ENCODE data around the gene ST7. TPM values are rescaled to one million over a fixed set of nuclear protein-coding genes. Genes with fewer than 3 reads are reported as not detected.

The ST7 gene
- total and polyA plus RNA-seq, 2 experiments from 2014 or later, result 9.9 to 18.3 TPM

- no peak for TF ChIP-seq ZNF462 (CRISPR knock-in tag; IDR thresholded peaks at IDR 0.05)
- no peak for TF ChIP-seq EZH2 (IDR thresholded peaks at IDR 0.05; ENCODE audit: low read depth, unreplicated experiment)
- no peak for TF ChIP-seq STAT1 (IDR thresholded peaks at IDR 0.05; ENCODE audit: unreplicated experiment)
- TF ChIP-seq ZNF114 (CRISPR knock-in tag; IDR thresholded peaks at IDR 0.05), result no peak
- no peak for TF ChIP-seq CREB1 (CRISPR knock-in tag; IDR thresholded peaks at IDR 0.05; ENCODE audit: low read depth)
Observed at GRCh38 chr7:116991233-116991632, 37.9 kb downstream of the ST7 start (continued).

GRCh38 chr7:116994611-116995010 lies 41.3 kb downstream of the ST7 start:
- H3K27ac Mint-ChIP-seq, result no peak overlapping the region
- no peak overlapping the region for H3K4me3 ChIP-seq
- peaks cover 12% of the 10 kb centered on the region; the same call in 1 of the 2 replicates for H3K79me2 ChIP-seq (replicated peaks; ENCODE audit: insufficient read depth)
- H3K27me3 ChIP-seq (ENCODE audit: insufficient read depth), result no peaks in the 10 kb centered on the region
- peaks cover 51% of the 10 kb centered on the region for H3K9me3 Mint-ChIP-seq
- H3K27ac ChIP-seq (ENCODE audit: low read depth), result no peak overlapping the region
- H3K27me3 Mint-ChIP-seq (ENCODE audit: insufficient read depth, low read depth, poor library complexity), result peaks cover 2% of the 10 kb centered on the region
- H3K36me3 Mint-ChIP-seq (ENCODE audit: low read depth), result peaks cover 50% of the 10 kb centered on the region
- no peaks in the 10 kb centered on the region for H3F3A ChIP-seq (replicated peaks; ENCODE audit: low read depth)
- ATAC-seq, result no peak
- no peaks in the 10 kb centered on the region for H4K20me1 ChIP-seq (replicated peaks; ENCODE audit: insufficient read depth)
- no peak overlapping the region for H3K4me3 Mint-ChIP-seq
- H3K4me1 Mint-ChIP-seq, result no peaks in the 10 kb centered on the region
- TF ChIP-seq STAT1 (IDR thresholded peaks at IDR 0.05; ENCODE audit: unreplicated experiment), result no peak
- no peak for TF ChIP-seq NANOG (IDR thresholded peaks at IDR 0.05; ENCODE audit: borderline replicate concordance)
- no peak for TF ChIP-seq JUNB (IDR thresholded peaks at IDR 0.05; ENCODE audit: unreplicated experiment)
- TF ChIP-seq CREB1 (CRISPR knock-in tag; IDR thresholded peaks at IDR 0.05; ENCODE audit: low read depth), result no peak
- no peak for TF ChIP-seq CTCF (conservative IDR thresholded peaks at IDR 0.05; ENCODE audit: low read depth in 2 of 2)
- no peak for TF ChIP-seq ETS1 (IDR thresholded peaks at IDR 0.05)
- no peak for TF ChIP-seq ZNF114 (CRISPR knock-in tag; IDR thresholded peaks at IDR 0.05)
- TF ChIP-seq POLR2AphosphoS5 (IDR thresholded peaks at IDR 0.05; ENCODE audit: low read depth), result no peak
- no peak for TF ChIP-seq EZH2phosphoT487 (IDR thresholded peaks at IDR 0.05; ENCODE audit: unreplicated experiment)
- TF ChIP-seq EZH2 (IDR thresholded peaks at IDR 0.05; ENCODE audit: low read depth, unreplicated experiment), result no peak
- TF ChIP-seq ZNF331 (CRISPR knock-in tag; IDR thresholded peaks at IDR 0.05; ENCODE audit: low read depth), result no peak
- DNase-seq (ENCODE audit: low spot score), result no peak
- H3K9me2 ChIP-seq (ENCODE audit: insufficient read depth), result peaks cover 6% of the 10 kb centered on the region; the same call in 1 of the 2 replicates
- no peaks in the 10 kb centered on the region for H3K4me1 ChIP-seq (ENCODE audit: insufficient read depth)
- H2AFZ ChIP-seq, result no peak overlapping the region
- no peak overlapping the region for H3K4me2 ChIP-seq
- H3K36me3 ChIP-seq (ENCODE audit: insufficient read depth), result peaks cover 6% of the 10 kb centered on the region
